ENCODE results near the gene DPYSL4.

DPYSL4 gene

GRCh38 chr10:132225849-132226205 lies 39.1 kb downstream of the DPYSL4 start:
- TF ChIP-seq CTCF (IDR thresholded peaks at IDR 0.05; ENCODE audit: low read depth, low read length) = no peak
- H3K4me3 ChIP-seq (ENCODE audit: low read depth, low read length) = no peak overlapping the region

GRCh38 chr10:132226586-132227405 lies 40.0 kb downstream of the DPYSL4 start:
- TF ChIP-seq CTCF (IDR thresholded peaks at IDR 0.05; ENCODE audit: low read depth, low read length) = no peak
- H3K4me3 ChIP-seq (ENCODE audit: low read depth, low read length) = no peak overlapping the region

GRCh38 chr10:132227851-132228390 lies 41.2 kb downstream of the DPYSL4 start:
- no peak for TF ChIP-seq CTCF (IDR thresholded peaks at IDR 0.05; ENCODE audit: low read depth, low read length)
- H3K4me3 ChIP-seq (ENCODE audit: low read depth, low read length) = no peak overlapping the region

- H3K4me3 ChIP-seq (ENCODE audit: low read depth, low read length) = no peak overlapping the region
- no peak for TF ChIP-seq CTCF (IDR thresholded peaks at IDR 0.05; ENCODE audit: low read depth, low read length)
Observed at GRCh38 chr10:132228616-132229015, 41.9 kb downstream of the DPYSL4 start.

- H3K4me3 ChIP-seq (ENCODE audit: low read depth, low read length) = no peak overlapping the region
- no peak for TF ChIP-seq CTCF (IDR thresholded peaks at IDR 0.05; ENCODE audit: low read depth, low read length)
Observed at GRCh38 chr10:132229096-132229495, 42.3 kb downstream of the DPYSL4 start.

GRCh38 chr10:132229834-132230556 lies 43.2 kb downstream of the DPYSL4 start:
- no peak for TF ChIP-seq CTCF (IDR thresholded peaks at IDR 0.05; ENCODE audit: low read depth, low read length)
- no peak overlapping the region for H3K4me3 ChIP-seq (ENCODE audit: low read depth, low read length)

All from WI38 (cell line).